ENCODE results near the gene TMX2. TPM values are rescaled to one million over a fixed set of nuclear protein-coding genes. Genes with fewer than 3 reads are reported as not detected.
A peak's percentile ranks its signal among the peaks of the same experiment; 100 is the strongest.
"Not testable (repeated sequence)": the region's sequence is repeated elsewhere in the genome, so short reads cannot be mapped to it uniquely, and the experiment has no call there.

TMX2 gene
- total RNA-seq, 1 donor from 2014 or later = 65.3 TPM

DNA sequence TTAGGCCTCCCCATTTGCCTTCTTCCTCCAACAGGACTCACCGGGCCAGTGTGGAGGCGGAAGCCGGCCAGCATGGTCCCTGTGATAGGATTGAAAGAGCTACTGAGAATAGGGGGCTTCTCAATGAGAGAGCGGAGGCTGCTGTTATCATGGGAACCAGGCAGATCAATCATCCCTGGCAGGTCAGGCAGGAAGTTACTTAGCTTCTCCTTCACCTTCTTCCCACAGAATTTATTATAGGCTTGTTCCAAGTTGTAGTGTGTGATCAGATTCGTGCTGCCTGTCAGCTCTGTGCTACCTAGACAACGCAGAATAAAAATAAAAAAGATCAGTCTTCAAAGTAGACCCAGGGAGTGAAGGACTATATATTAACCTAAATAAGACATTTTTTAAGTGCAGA is 7.5 kb upstream of the TMX2 start:
- peaks cover 0 to 4% of the 10 kb centered on the region in 2 donors for H3K4me1 ChIP-seq
- H3K27ac ChIP-seq = no peak overlapping the region
- peaks cover 37 to 38% of the 10 kb centered on the region in 2 donors for H3K36me3 ChIP-seq
- TF ChIP-seq, protein P1, sequence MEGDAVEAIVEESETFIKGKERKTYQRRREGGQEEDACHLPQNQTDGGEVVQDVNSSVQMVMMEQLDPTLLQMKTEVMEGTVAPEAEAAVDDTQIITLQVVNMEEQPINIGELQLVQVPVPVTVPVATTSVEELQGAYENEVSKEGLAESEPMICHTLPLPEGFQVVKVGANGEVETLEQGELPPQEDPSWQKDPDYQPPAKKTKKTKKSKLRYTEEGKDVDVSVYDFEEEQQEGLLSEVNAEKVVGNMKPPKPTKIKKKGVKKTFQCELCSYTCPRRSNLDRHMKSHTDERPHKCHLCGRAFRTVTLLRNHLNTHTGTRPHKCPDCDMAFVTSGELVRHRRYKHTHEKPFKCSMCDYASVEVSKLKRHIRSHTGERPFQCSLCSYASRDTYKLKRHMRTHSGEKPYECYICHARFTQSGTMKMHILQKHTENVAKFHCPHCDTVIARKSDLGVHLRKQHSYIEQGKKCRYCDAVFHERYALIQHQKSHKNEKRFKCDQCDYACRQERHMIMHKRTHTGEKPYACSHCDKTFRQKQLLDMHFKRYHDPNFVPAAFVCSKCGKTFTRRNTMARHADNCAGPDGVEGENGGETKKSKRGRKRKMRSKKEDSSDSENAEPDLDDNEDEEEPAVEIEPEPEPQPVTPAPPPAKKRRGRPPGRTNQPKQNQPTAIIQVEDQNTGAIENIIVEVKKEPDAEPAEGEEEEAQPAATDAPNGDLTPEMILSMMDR (IDR thresholded peaks at IDR 0.05) = no peak
- no peaks in the 10 kb centered on the region for H3K27me3 ChIP-seq
- DNase-seq (ENCODE audit: low spot score in 2 of 2) = no peak
- no peak overlapping the region for H3K4me3 ChIP-seq
- intact Hi-C loops (cut with DNase I) = no loop called here
- no peaks in the 10 kb centered on the region for H3K9me3 ChIP-seq

DNA sequence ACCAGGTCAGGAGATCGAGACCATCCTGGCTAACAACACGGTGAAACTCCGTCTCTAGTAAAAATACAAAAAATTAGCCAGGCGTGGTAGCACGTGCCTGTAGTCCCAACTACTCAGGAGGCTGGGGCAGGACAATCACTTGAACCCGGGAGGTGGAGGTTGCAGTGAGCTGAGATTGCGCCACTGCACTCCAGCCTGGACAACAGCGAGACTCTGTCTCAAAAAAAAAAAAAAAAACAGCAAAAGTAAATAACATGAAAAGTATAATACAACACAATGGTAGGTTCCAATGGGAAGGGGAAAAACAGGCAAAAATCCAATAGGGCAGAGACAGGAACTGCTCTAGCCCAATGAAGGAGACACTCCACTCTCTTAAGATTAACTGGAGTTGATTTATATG is 7.0 kb upstream of the TMX2 start:
- H3K36me3 ChIP-seq = peaks cover 33% of the 10 kb centered on the region in 2 donors
- intact Hi-C loops (cut with DNase I); H3K4me1 ChIP-seq; H3K4me3 ChIP-seq; H3K27ac ChIP-seq; H3K27me3 ChIP-seq; H3K9me3 ChIP-seq; DNase-seq (ENCODE audit: low spot score in 2 of 2): not testable (repeated sequence)

DNA sequence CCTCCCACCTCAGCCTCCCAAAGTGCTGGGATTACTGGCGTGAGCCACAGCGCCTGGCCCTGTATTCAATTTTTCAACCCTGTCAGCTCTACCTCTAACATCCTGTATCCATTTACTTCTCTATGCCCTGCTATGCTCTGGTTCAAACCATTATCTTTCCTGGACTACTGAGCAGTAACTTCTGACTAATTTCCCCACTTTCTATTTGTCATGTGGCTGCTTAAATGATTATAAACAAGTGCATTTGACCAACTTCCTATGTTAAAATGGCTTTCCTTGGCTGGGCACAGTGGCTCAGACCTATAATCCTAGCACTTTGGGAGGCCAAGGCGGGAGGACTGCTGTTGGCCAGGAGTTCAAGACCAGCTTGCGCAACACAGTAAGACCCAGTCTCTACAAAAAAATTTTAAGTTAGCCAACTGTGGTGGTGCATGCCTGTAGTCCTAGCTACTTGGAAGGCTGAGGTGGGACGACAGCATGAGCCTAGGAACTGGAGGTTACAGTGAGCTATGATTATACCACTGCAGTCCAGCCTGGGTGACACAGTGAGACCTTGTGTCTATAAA is 2.5 kb upstream of the TMX2 start:
- TF ChIP-seq, protein P1 (IDR thresholded peaks at IDR 0.05) = no peak
- Histone ChIP-seq H3K4me1 (peaks cover 16 to 25% of the 10 kb centered on the region in 2 donors), H3K27ac (no peak overlapping the region), H3K36me3 (peaks cover 2% of the 10 kb centered on the region in 2 donors), H3K27me3 (no peaks in the 10 kb centered on the region), H3K4me3 (no peak overlapping the region), H3K9me3 (no peaks in the 10 kb centered on the region)
- intact Hi-C loops (cut with DNase I) = no loop called here
- no peak for DNase-seq (ENCODE audit: low spot score in 2 of 2)

DNA sequence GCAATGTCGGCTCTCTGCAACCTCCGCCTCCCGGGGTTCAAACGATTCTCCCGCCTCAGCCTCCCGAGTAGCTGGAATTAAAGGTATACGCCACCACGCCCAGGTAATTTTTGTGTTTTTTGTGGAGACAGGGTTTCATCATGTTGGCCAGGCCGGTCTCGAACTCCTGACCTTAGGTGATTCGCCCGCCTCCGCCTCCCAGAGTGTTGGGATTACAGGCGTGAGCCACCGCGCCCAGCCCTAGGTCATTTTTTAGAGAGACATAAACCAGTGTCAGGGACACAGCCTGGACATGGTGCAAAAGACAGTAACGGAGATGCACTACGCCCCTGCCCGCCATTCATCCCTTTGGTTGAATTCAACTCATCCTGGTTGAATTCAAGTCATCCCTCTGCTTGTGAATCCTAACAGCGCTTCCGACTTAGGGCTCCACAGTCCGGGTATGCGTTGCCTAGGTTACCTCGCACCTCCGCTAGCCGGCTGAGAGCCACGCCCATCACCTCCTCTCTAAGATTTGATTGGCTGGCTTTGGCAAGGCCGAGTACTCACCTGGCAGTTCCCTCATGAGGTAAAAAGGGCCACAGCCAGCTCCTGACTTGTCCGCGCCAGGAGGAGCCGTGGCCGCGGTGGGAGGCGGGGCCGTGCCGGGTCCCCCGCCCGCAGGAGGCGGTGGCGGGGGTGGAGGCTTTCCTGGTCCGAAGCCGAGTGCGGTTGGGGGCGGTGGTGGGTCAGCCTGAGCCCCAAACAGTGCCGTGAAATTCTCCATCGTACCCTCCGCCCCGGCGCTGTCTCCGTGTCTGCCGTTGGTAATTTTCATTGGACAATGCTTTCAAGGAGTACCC is 758 bp upstream of the TMX2 start, which contains the start of gene MED19:
TSS of gene MED19 (minus strand) at position 802 of the 842 bp plus-strand sequence. CDS start at position 766, 36 bp downstream.
- TF ChIP-seq, protein P1 (IDR thresholded peaks at IDR 0.05) = no peak
- Histone ChIP-seq H3K27ac (peak within 1 kb of the TSS; percentile 82 to 89), H3K9me3 (no peaks in the 10 kb centered on the region), H3K36me3 (no peaks in the 10 kb centered on the region), H3K27me3 (no peaks in the 10 kb centered on the region), H3K4me1 (peaks cover 16 to 29% of the 10 kb centered on the region in 2 donors), H3K4me3 (peak within 1 kb of the TSS; percentile 79 to 85)
- intact Hi-C loops (cut with DNase I) = loop anchor here (1.0 to 2.0 kb wide), 7 partner anchors 30 to 181 kb away; partner anchors contain the start of genes CLP1, CTNND1, SELENOH and TIMM10
- no peak for DNase-seq (ENCODE audit: low spot score in 2 of 2)

DNA sequence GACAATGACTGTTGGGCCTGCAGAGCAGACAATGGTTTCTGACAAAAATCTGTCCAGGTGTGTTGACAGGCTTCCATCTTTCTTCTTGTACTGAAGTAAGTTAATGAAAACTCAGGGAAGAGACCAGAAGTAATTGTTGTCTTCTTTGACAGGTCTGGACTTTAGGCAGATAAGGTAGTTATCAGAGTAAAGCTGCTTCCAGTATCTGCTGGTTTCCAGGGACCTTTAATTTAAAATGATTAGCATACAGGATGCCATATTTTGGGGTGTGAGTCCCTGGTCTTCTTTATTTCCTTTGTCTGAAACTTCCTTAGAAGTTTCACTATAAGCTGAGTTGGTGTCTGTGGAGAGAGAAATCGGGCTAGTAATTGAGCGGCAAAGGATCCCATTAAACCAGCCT is 1.4 kb downstream of the TMX2 start:
- H3K4me1 ChIP-seq = peaks cover 16 to 29% of the 10 kb centered on the region in 2 donors
- TF ChIP-seq, protein P1 (IDR thresholded peaks at IDR 0.05) = no peak
- peak overlapping the region in 1 of 2 donors; percentile 85 for H3K4me3 ChIP-seq
- H3K27ac ChIP-seq = no peak overlapping the region
- H3K27me3 ChIP-seq = no peaks in the 10 kb centered on the region
- DNase-seq (ENCODE audit: low spot score in 2 of 2) = no peak
- no peaks in the 10 kb centered on the region for H3K9me3 ChIP-seq
- no peaks in the 10 kb centered on the region for H3K36me3 ChIP-seq
- intact Hi-C loops (cut with DNase I) = loop anchor here (2.0 kb wide), 2 partner anchors 57 to 87 kb away; partner anchors contain the start of gene CLP1

DNA sequence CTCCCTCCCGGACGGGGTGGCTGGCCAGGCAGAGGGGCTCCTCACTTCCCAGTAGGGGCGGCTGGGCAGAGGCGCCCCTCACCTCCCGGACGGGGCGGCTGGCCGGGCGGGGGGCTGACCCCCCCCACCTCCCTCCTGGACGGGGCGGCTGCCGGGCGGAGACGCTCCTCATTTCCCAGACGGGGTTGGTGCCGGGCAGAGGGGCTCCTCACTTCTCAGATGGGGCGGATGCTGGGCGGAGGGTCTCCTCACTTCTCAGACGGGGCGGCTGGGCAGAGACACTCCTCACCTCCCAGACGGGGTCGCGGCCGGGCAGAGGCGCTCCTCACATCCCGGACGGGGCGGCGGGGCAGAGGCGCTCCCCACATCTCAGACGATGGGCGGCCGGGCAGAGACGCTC is 4.3 kb downstream of the TMX2 start:
- H3K27ac ChIP-seq; H3K4me3 ChIP-seq; DNase-seq (ENCODE audit: low spot score in 2 of 2); H3K36me3 ChIP-seq; H3K27me3 ChIP-seq; intact Hi-C loops (cut with DNase I); H3K9me3 ChIP-seq: not testable (repeated sequence)
- peaks cover 9 to 20% of the 10 kb centered on the region in 2 donors for H3K4me1 ChIP-seq

Data from ascending aorta (tissue), 2 donors.